HepG2 (cell line): ENCODE data around the gene MDM4. TPM values are rescaled to one million over a fixed set of nuclear protein-coding genes. Genes with fewer than 3 reads are reported as not detected.
A peak's percentile ranks its signal among the peaks of the same experiment; 100 is the strongest.

Experiments used
- ATAC-seq: fragments of 200-7000 bp; cut with Tn5 transposase; 3 replicates; pipeline ENCODE4 v1.9.1; 2020; ENCODE audit warnings: mild to moderate bottlenecking, moderate library complexity
- BruUV-seq: library from RNA; stranded (reverse); fragments of 400-500 nt; replicated peaks from 2 replicates; lab custom pipeline; 2021; lab: Mats Ljungman, UMichigan
- CTCF ChIA-PET: fragments of 300-600 bp; formaldehyde crosslinking; extraction: SDS; loops from one replicate; lab custom pipeline; 2021; ENCODE audit warnings: low total read pairs, inconsistent platforms, low intra/inter-chr PET ratio; lab: Yijun Ruan, JAX
- POLR2A ChIA-PET: fragments of 350-600 bp; sonication (Branson Sonifier 250); formaldehyde crosslinking; loops from one replicate; lab custom pipeline; 2020; ENCODE audit warnings: antibody characterized with exemption, inconsistent platforms; lab: Yijun Ruan, JAX
- DNase-seq: peaks from one replicate; pipeline ENCODE4 v3.0.0-alpha.2; 2015; ENCODE audit warnings: low spot score
- FAIRE-seq: peaks from 3 replicates; lab custom pipeline; 2011; peaks lifted over from hg19 to GRCh38; lab: Jason Lieb, UNC
- H2AFZ ChIP-seq: one replicate; pipeline ENCODE4 v1.6.1; 2011; ENCODE audit warnings: low read length, inconsistent platforms
- H3K27ac ChIP-seq: fragments of 300-600 bp; 3 replicates; pipeline ENCODE4 v1.8.0; 2011; ENCODE audit warnings: mixed run types, mild to moderate bottlenecking, mixed read lengths, low read length, inconsistent platforms; ENCODE audit not compliant: insufficient read depth; ENCODE audit errors: extremely low read length
- H3K27me3 ChIP-seq, 2 experiments: fragments of 200-600 bp in 1 of 2; 2 replicates in 1 of 2; 3 replicates in 1 of 2; pipeline versions ENCODE4 v1.6.0 to v1.8.0; 2011; ENCODE audit warnings: low read length in 2 of 2, mild to moderate bottlenecking in 2 of 2, moderate library complexity in 2 of 2, inconsistent platforms in 1 of 2; ENCODE audit not compliant: insufficient read depth in 2 of 2, control insufficient read depth in 1 of 2
- H3K36me3 ChIP-seq, 2 experiments: fragments of 200-600 bp in 1 of 2; replicated peaks in 1 of 2; 2 replicates in 1 of 2; 3 replicates in 1 of 2; pipeline versions ENCODE4 v1.5.1 to v1.8.0; 2011; ENCODE audit warnings: low read length in 2 of 2, inconsistent platforms in 1 of 2; ENCODE audit not compliant: insufficient read depth in 2 of 2, control insufficient read depth in 1 of 2
- H3K4me1 ChIP-seq: 2 replicates; pipeline ENCODE4 v1.5.1; 2012; ENCODE audit warnings: low read length, inconsistent platforms; ENCODE audit not compliant: insufficient read depth
- H3K4me2 ChIP-seq: 2 replicates; pipeline ENCODE4 v1.6.0; 2011; ENCODE audit warnings: low read depth, low read length, inconsistent platforms
- H3K4me3 ChIP-seq, 3 experiments: fragments of 200-600 bp in 1 of 3; sonication (generic), shearing (Covaris generic) in 1 of 3; replicated peaks in 1 of 3; 2 replicates each; pipeline ENCODE4 v1.5.1; 2011 to 2016; ENCODE audit warnings: low read length in 3 of 3, inconsistent platforms in 2 of 3, low read depth in 2 of 3, mild to moderate bottlenecking in 2 of 3, control low read depth in 1 of 3, mixed read lengths in 1 of 3; ENCODE audit not compliant: insufficient read depth in 1 of 3
- H3K79me2 ChIP-seq: one replicate; pipeline ENCODE4 v1.6.1; 2011; ENCODE audit warnings: low read length, inconsistent platforms; ENCODE audit not compliant: insufficient read depth
- H3K9ac ChIP-seq: 2 replicates; pipeline ENCODE4 v1.6.0; 2011; ENCODE audit warnings: mild to moderate bottlenecking, low read depth, low read length, inconsistent platforms; ENCODE audit not compliant: insufficient read depth
- H3K9me3 ChIP-seq: 2 replicates; pipeline ENCODE4 v1.5.1; 2012; ENCODE audit warnings: mild to moderate bottlenecking, low read length
- H4K20me1 ChIP-seq: 2 replicates; pipeline ENCODE4 v1.6.0; 2011; ENCODE audit warnings: inconsistent platforms, mild to moderate bottlenecking, low read length, moderate library complexity; ENCODE audit not compliant: insufficient read depth
- CC2D1A ChIP-seq: sonication (generic); formaldehyde crosslinking; IDR thresholded peaks from 2 replicates; pipeline ENCODE4 v1.8.1; 2023; ENCODE audit warnings: mild to moderate bottlenecking, missing genetic modification reagents
- CREBL2 ChIP-seq: sonication (generic); formaldehyde crosslinking; IDR thresholded peaks from 2 replicates; pipeline ENCODE4 v1.8.1; 2023; ENCODE audit warnings: missing genetic modification reagents, mild to moderate bottlenecking, borderline replicate concordance
- CTCF ChIP-seq: sonication (generic); formaldehyde crosslinking; IDR thresholded peaks from 2 replicates; pipeline ENCODE4 v1.5.0; 2020; ENCODE audit warnings: mild to moderate bottlenecking, missing genetic modification reagents, moderate library complexity
- FOXM1 ChIP-seq: sonication (generic); formaldehyde crosslinking; IDR thresholded peaks from 2 replicates; pipeline ENCODE4 v1.5.0; 2020; ENCODE audit warnings: missing genetic modification reagents
- ZBTB10 ChIP-seq: sonication (generic); formaldehyde crosslinking; IDR thresholded peaks from 2 replicates; pipeline ENCODE4 v1.4.0; 2020; ENCODE audit warnings: missing genetic modification reagents, borderline replicate concordance
- ZNF224 ChIP-seq: sonication (generic); formaldehyde crosslinking; IDR thresholded peaks from 2 replicates; pipeline ENCODE4 v1.5.0; 2020; ENCODE audit warnings: mild to moderate bottlenecking, missing genetic modification reagents
- WGBS: methylation state at CpG from one replicate; pipeline ENCODE4 v1.1.6; 2017; ENCODE audit warnings: low lambda C conversion rate; 5-methylcytosine and 5-hydroxymethylcytosine counted together
- in situ Hi-C: cut with HindIII; loops from 2 replicates; pipeline ENCODE4 v1.10.0; 2017; ENCODE audit warnings: low pct_unique_long_range_greater_than_20kb; ENCODE audit not compliant: extremely low pct_ligation_motif_present
- intact Hi-C: fragments of 100-400 bp; cut with micrococcal nuclease; formaldehyde crosslinking; loops from one replicate; pipeline ENCODE4 v1.10.0; 2022; ENCODE audit not compliant: unreplicated experiment
- polyA plus RNA-seq, 8 experiments: library from polyadenylated mRNA; depleted of rRNA in 3 of 8; stranded (reverse) in 7 of 8; unstranded in 1 of 8; fragments of >200 nt; fragmentation: Illumina TruSeq in 4 of 8; extraction: Trizol in 4 of 8; gene quantifications; 2 replicates each; pipeline versions ENCODE4 v1.2.1 to v1.2.3, GENCODE V29; 2011 to 2016; ENCODE audit warnings: low read depth in 4 of 8, missing spikeins in 1 of 8, mixed read lengths in 1 of 8; ENCODE audit not compliant: insufficient read depth in 1 of 8
- total RNA-seq, 5 experiments: library from RNA; depleted of rRNA; stranded (reverse); fragments of >200 nt; fragmentation: Illumina TruSeq; extraction: Trizol; gene quantifications; 2 replicates each; pipeline ENCODE4 v1.2.3, GENCODE V29; 2016; ENCODE audit warnings: low read depth in 1 of 5

MDM4 gene
- total and polyA plus RNA-seq, 2 of the 13 experiments (the other 11 are each of a cell fraction or from before 2014, with no cell fraction given): 14.9 to 19.0 TPM

GRCh38 chr1:204529371-204529895, 13.2 kb downstream of the MDM4 start:
- peak; percentile 68 for ATAC-seq
- Histone ChIP-seq H4K20me1 (peaks cover 6% of the 10 kb centered on the region), H3K4me1 (peaks cover 8% of the 10 kb centered on the region), H3K27ac (no peak overlapping the region), H3K9ac (no peak overlapping the region)
- FAIRE-seq: no peak
- intact Hi-C loops (no loop called here), in situ Hi-C loops (no loop called here)
- TF ChIP-seq CTCF (CRISPR knock-in tag) (0 out of 2 replicates have a peak, but pooled peaks have one; percentile 13), CREBL2 (no peak)
- TF ChIP-seq, all 625 proteins: peak for 1
- 90% methylated on average over 1 of the region's 7 CpGs for WGBS
- Histone ChIP-seq H3K4me2 (no peak overlapping the region), H2AFZ (no peak overlapping the region), H3K36me3 (peaks cover 23 to 81% of the 10 kb centered on the region in 2 experiments), H3K4me3 (no peak overlapping the region), H3K79me2 (peaks cover 7% of the 10 kb centered on the region), H3K9me3 (no peaks in the 10 kb centered on the region), H3K27me3 (no peaks in the 10 kb centered on the region)
- no peak for DNase-seq
- CTCF ChIA-PET: no interaction called here
- POLR2A ChIA-PET: interaction anchor here (1.8 kb wide), 1 partner anchor 13 kb away, joined by 7 read pairs; the partner anchor contains the start of gene MDM4
- BruUV-seq: no TSS peak

DNA sequence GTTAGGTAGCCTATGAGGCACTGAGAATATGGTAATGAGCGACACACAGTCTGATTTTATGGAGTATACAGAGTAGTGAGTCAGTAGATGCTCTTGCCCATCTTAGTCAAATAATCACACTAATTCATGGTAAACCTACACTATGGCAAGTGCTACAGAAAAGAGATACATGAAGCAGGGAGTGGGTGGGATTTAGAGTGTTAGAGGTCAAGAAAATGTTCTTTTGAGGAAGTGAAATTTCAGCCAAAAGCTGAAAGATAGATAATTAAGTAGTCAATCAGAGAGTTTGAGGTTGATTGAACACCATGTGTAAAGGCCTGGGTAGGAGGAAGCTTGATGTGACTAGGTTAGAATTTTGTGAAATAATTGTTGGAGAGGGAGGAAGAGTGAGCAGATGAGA, 14.7 kb downstream of the MDM4 start:
- Histone ChIP-seq H3K79me2 (no peaks in the 10 kb centered on the region), H2AFZ (no peak overlapping the region), H3K4me1 (no peaks in the 10 kb centered on the region), H4K20me1 (no peaks in the 10 kb centered on the region), H3K4me2 (no peak overlapping the region), H3K36me3 (peaks cover 23 to 78% of the 10 kb centered on the region in 2 experiments), H3K4me3 (no peak overlapping the region), H3K9ac (no peak overlapping the region), H3K9me3 (no peaks in the 10 kb centered on the region), H3K27ac (no peak overlapping the region), H3K27me3 (no peaks in the 10 kb centered on the region)
- CTCF ChIA-PET: no interaction called here
- in situ Hi-C loops (no loop called here), intact Hi-C loops (no loop called here)
- BruUV-seq: no TSS peak
- ATAC-seq (no peak), FAIRE-seq (no peak), DNase-seq (no peak)
- WGBS: 100% methylated on average over 1 of the region's 1 CpG
- TF ChIP-seq ZBTB10 (CRISPR knock-in tag) (no peak), ZNF224 (CRISPR knock-in tag) (no peak), CC2D1A (CRISPR knock-in tag) (no peak), FOXM1 (CRISPR knock-in tag) (no peak)
- POLR2A ChIA-PET: interaction anchor here (0.8 kb wide), 1 partner anchor 15 kb away, joined by 3 read pairs; the partner anchor contains the start of gene MDM4
